Measurements from ENCODE around the gene NTMT1.

NTMT1 gene

GRCh38 chr9:129612815-129613519 lies 13.0 kb upstream of the NTMT1 start:
- Histone ChIP-seq H3K4me2 (ENCODE audit: low read length) (no peak overlapping the region), H3K4me1 (ENCODE audit: low read length) (peaks cover 9% of the 10 kb centered on the region), H3K9ac (ENCODE audit: low read length) (no peak overlapping the region), H3K9me3 (ENCODE audit: insufficient read depth, low read length) (no peaks in the 10 kb centered on the region), H3K4me3 (ENCODE audit: low read length) (no peak overlapping the region), H2AFZ (ENCODE audit: low read depth, low read length) (no peak overlapping the region), H4K20me1 (ENCODE audit: insufficient read depth, low read length) (no peaks in the 10 kb centered on the region), H3K79me2 (ENCODE audit: low read length) (no peaks in the 10 kb centered on the region), H3K27me3 (ENCODE audit: low read depth, low read length) (peaks cover 22% of the 10 kb centered on the region), H3K27ac (ENCODE audit: low read length) (no peak overlapping the region), H3K36me3 (replicated peaks; ENCODE audit: low read depth, low read length) (no peaks in the 10 kb centered on the region)
- TF ChIP-seq EZH2phosphoT487 (IDR thresholded peaks at IDR 0.05; ENCODE audit: low read depth): no peak
- TF ChIP-seq, protein P1, sequence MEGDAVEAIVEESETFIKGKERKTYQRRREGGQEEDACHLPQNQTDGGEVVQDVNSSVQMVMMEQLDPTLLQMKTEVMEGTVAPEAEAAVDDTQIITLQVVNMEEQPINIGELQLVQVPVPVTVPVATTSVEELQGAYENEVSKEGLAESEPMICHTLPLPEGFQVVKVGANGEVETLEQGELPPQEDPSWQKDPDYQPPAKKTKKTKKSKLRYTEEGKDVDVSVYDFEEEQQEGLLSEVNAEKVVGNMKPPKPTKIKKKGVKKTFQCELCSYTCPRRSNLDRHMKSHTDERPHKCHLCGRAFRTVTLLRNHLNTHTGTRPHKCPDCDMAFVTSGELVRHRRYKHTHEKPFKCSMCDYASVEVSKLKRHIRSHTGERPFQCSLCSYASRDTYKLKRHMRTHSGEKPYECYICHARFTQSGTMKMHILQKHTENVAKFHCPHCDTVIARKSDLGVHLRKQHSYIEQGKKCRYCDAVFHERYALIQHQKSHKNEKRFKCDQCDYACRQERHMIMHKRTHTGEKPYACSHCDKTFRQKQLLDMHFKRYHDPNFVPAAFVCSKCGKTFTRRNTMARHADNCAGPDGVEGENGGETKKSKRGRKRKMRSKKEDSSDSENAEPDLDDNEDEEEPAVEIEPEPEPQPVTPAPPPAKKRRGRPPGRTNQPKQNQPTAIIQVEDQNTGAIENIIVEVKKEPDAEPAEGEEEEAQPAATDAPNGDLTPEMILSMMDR (IDR thresholded peaks at IDR 0.05; ENCODE audit: low read depth, low read length): no peak

DNA sequence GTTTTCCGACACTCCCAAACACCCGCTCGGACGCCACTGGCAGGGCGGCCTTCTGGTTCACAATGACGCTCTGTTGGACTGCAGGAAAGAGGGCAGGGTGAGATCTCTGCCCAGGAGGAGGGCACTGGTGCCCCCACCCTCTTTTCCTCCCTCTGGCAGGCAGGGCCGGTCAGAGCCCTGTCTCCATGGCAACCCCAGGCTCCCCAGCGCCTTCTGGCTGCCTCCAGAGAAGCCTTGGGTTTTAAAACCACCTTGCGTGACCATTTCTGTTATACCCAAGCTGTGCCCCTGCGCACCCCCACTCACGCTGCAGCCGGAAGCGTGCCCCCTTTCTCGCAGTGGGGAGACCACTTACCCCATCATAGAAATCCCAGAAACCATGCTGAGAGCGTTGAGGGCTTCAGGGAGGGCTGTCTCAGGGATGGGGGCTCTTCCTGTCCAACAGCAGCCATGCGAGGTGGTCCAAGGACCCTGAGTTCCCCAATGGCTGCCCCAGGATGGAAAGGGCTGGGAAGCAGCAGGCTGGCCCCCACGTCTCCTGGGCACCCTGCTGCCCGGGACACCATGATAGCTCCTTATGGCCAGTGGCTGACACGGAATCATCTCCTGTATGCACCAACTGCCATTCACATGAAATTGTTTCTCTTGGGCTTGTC lies 12.3 kb upstream of the NTMT1 start:
- H3K4me3 ChIP-seq (ENCODE audit: low read length): no peak overlapping the region

GRCh38 chr9:129614932-129615331 lies 11.0 kb upstream of the NTMT1 start:
- Histone ChIP-seq H3K36me3 (replicated peaks; ENCODE audit: low read depth, low read length) (no peaks in the 10 kb centered on the region), H3K27me3 (ENCODE audit: low read depth, low read length) (peaks cover 10% of the 10 kb centered on the region), H3K79me2 (ENCODE audit: low read length) (no peaks in the 10 kb centered on the region), H3K27ac (ENCODE audit: low read length) (no peak overlapping the region), H4K20me1 (ENCODE audit: insufficient read depth, low read length) (no peaks in the 10 kb centered on the region), H3K4me1 (ENCODE audit: low read length) (peaks cover 5% of the 10 kb centered on the region), H3K9ac (ENCODE audit: low read length) (no peak overlapping the region), H3K4me3 (ENCODE audit: low read length) (no peak overlapping the region), H2AFZ (ENCODE audit: low read depth, low read length) (no peak overlapping the region), H3K4me2 (ENCODE audit: low read length) (no peak overlapping the region), H3K9me3 (ENCODE audit: insufficient read depth, low read length) (no peaks in the 10 kb centered on the region)
- no peak for TF ChIP-seq EZH2phosphoT487 (IDR thresholded peaks at IDR 0.05; ENCODE audit: low read depth)
- TF ChIP-seq, protein P1 (IDR thresholded peaks at IDR 0.05; ENCODE audit: low read depth, low read length): no peak

More for the DNA sequence above, 12.3 kb upstream of the NTMT1 start:
- no peaks in the 10 kb centered on the region for H3K79me2 ChIP-seq (ENCODE audit: low read length)
- peaks cover 9% of the 10 kb centered on the region for H3K4me1 ChIP-seq (ENCODE audit: low read length)
- H3K4me2 ChIP-seq (ENCODE audit: low read length): no peak overlapping the region
- no peaks in the 10 kb centered on the region for H3K9me3 ChIP-seq (ENCODE audit: insufficient read depth, low read length)
- no peak overlapping the region for H3K27ac ChIP-seq (ENCODE audit: low read length)
- H3K36me3 ChIP-seq (replicated peaks; ENCODE audit: low read depth, low read length): no peaks in the 10 kb centered on the region
- no peak overlapping the region for H3K9ac ChIP-seq (ENCODE audit: low read length)
- TF ChIP-seq, protein P1 (IDR thresholded peaks at IDR 0.05; ENCODE audit: low read depth, low read length): no peak
- no peak for TF ChIP-seq EZH2phosphoT487 (IDR thresholded peaks at IDR 0.05; ENCODE audit: low read depth)
- H4K20me1 ChIP-seq (ENCODE audit: insufficient read depth, low read length): no peaks in the 10 kb centered on the region
- H2AFZ ChIP-seq (ENCODE audit: low read depth, low read length): no peak overlapping the region
- peaks cover 20% of the 10 kb centered on the region for H3K27me3 ChIP-seq (ENCODE audit: low read depth, low read length)

GRCh38 chr9:129615407-129616285 lies 10.3 kb upstream of the NTMT1 start:
- Histone ChIP-seq H2AFZ (ENCODE audit: low read depth, low read length) (no peak overlapping the region), H3K4me2 (ENCODE audit: low read length) (no peak overlapping the region), H3K4me1 (ENCODE audit: low read length) (peaks cover 4% of the 10 kb centered on the region), H3K27ac (ENCODE audit: low read length) (no peak overlapping the region), H3K27me3 (ENCODE audit: low read depth, low read length) (peaks cover 10% of the 10 kb centered on the region), H3K9ac (ENCODE audit: low read length) (no peak overlapping the region), H4K20me1 (ENCODE audit: insufficient read depth, low read length) (no peaks in the 10 kb centered on the region), H3K79me2 (ENCODE audit: low read length) (no peaks in the 10 kb centered on the region), H3K4me3 (ENCODE audit: low read length) (no peak overlapping the region), H3K36me3 (replicated peaks; ENCODE audit: low read depth, low read length) (no peaks in the 10 kb centered on the region), H3K9me3 (ENCODE audit: insufficient read depth, low read length) (no peaks in the 10 kb centered on the region)
- TF ChIP-seq, protein P1 (IDR thresholded peaks at IDR 0.05; ENCODE audit: low read depth, low read length): no peak
- no peak for TF ChIP-seq EZH2phosphoT487 (IDR thresholded peaks at IDR 0.05; ENCODE audit: low read depth)
